SK-N-SH (cell line): ENCODE results near the gene KCNK16.

Experiments
- ELF1 ChIP-seq: IDR thresholded peaks from 2 replicates; pipeline ENCODE4 v1.4.0; 2012
- EP300 ChIP-seq, 2 experiments: IDR thresholded peaks; 2 replicates each; pipeline versions ENCODE4 v1.4.0 to v1.6.1; 2012; ENCODE audit warnings: borderline replicate concordance in 1 of 2, low read depth in 1 of 2, low read length in 1 of 2
- EZH2phosphoT487 ChIP-seq: fragments of 200-600 bp; sonication (generic); IDR thresholded peaks from 2 replicates; pipeline ENCODE4 v1.6.1; 2017; ENCODE audit warnings: low read depth, mixed run types, mild to moderate bottlenecking, antibody characterized with exemption, moderate library complexity, borderline replicate concordance
- IRF3 ChIP-seq: fragments of 150-350 bp; IDR thresholded peaks from 2 replicates; pipeline ENCODE4 v1.6.1; 2016; ENCODE audit warnings: mild to moderate bottlenecking, low read depth, low read length
- MAX ChIP-seq: IDR thresholded peaks from 2 replicates; pipeline ENCODE4 v1.4.0; 2012; ENCODE audit warnings: low read depth
- MXI1 ChIP-seq: IDR thresholded peaks from 2 replicates; pipeline ENCODE4 v1.6.1; 2012; ENCODE audit warnings: mild to moderate bottlenecking, low read depth, low read length, improper control_type of control experiment
- NFIC ChIP-seq: IDR thresholded peaks from 2 replicates; pipeline ENCODE4 v1.4.0; 2012; ENCODE audit warnings: borderline replicate concordance
- POLR2AphosphoS5 ChIP-seq: IDR thresholded peaks from 2 replicates; pipeline ENCODE4 v1.6.1; 2012; ENCODE audit warnings: low read depth, low read length
- SMC3 ChIP-seq: IDR thresholded peaks from 2 replicates; pipeline ENCODE4 v1.6.1; 2012; ENCODE audit warnings: low read depth, low read length, improper control_type of control experiment
- TEAD4 ChIP-seq: IDR thresholded peaks from 2 replicates; pipeline ENCODE4 v1.4.0; 2012; ENCODE audit warnings: mild to moderate bottlenecking, borderline replicate concordance; ENCODE audit not compliant: insufficient read depth
- YY1 ChIP-seq: IDR thresholded peaks from 2 replicates; pipeline ENCODE4 v1.4.0; 2012; ENCODE audit warnings: low read depth, mild to moderate bottlenecking
- TF ChIP-seq, protein P1 (sequence below): fragments of 200-600 bp; sonication (generic); IDR thresholded peaks from 2 replicates; pipeline ENCODE4 v1.6.1; 2017; ENCODE audit warnings: antibody characterized with exemption, mild to moderate bottlenecking, moderate library complexity
- TF ChIP-seq, protein P2 (sequence below): IDR thresholded peaks from 2 replicates; pipeline ENCODE4 v1.4.0; 2012; ENCODE audit warnings: low read depth, borderline replicate concordance
- TF ChIP-seq, protein P3 (sequence below): IDR thresholded peaks from 2 replicates; pipeline ENCODE4; 2012

- TF ChIP-seq NFIC (no peak), POLR2AphosphoS5 (no peak), SMC3 (no peak), EZH2phosphoT487 (no peak), YY1 (no peak), MXI1 (no peak), MAX (no peak), ELF1 (no peak), TEAD4 (no peak), EP300 (IDR thresholded peaks at IDR 0.05; ENCODE audit: borderline replicate concordance in 1 of 2, low read depth in 1 of 2, low read length in 1 of 2) (no peak), IRF3 (no peak)
- TF ChIP-seq, protein P1, sequence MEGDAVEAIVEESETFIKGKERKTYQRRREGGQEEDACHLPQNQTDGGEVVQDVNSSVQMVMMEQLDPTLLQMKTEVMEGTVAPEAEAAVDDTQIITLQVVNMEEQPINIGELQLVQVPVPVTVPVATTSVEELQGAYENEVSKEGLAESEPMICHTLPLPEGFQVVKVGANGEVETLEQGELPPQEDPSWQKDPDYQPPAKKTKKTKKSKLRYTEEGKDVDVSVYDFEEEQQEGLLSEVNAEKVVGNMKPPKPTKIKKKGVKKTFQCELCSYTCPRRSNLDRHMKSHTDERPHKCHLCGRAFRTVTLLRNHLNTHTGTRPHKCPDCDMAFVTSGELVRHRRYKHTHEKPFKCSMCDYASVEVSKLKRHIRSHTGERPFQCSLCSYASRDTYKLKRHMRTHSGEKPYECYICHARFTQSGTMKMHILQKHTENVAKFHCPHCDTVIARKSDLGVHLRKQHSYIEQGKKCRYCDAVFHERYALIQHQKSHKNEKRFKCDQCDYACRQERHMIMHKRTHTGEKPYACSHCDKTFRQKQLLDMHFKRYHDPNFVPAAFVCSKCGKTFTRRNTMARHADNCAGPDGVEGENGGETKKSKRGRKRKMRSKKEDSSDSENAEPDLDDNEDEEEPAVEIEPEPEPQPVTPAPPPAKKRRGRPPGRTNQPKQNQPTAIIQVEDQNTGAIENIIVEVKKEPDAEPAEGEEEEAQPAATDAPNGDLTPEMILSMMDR = no peak
- TF ChIP-seq, protein P2, sequence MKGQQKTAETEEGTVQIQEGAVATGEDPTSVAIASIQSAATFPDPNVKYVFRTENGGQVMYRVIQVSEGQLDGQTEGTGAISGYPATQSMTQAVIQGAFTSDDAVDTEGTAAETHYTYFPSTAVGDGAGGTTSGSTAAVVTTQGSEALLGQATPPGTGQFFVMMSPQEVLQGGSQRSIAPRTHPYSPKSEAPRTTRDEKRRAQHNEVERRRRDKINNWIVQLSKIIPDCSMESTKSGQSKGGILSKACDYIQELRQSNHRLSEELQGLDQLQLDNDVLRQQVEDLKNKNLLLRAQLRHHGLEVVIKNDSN = no peak
- TF ChIP-seq, protein P3, sequence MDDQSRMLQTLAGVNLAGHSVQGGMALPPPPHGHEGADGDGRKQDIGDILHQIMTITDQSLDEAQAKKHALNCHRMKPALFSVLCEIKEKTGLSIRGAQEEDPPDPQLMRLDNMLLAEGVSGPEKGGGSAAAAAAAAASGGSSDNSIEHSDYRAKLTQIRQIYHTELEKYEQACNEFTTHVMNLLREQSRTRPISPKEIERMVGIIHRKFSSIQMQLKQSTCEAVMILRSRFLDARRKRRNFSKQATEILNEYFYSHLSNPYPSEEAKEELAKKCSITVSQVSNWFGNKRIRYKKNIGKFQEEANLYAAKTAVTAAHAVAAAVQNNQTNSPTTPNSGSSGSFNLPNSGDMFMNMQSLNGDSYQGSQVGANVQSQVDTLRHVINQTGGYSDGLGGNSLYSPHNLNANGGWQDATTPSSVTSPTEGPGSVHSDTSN = no peak
Observed at GRCh38 chr6:39360378-39360777, 37.9 kb upstream of the KCNK16 start.
